ENCODE measurements around the gene ARL9.

Gene ARL9

GRCh38 chr4:56531823-56532222 lies 26.2 kb downstream of the ARL9 start:
- DNase-seq: no peak

GRCh38 chr4:56532239-56532638 lies 26.6 kb downstream of the ARL9 start:
- no peak for DNase-seq

- no peak for DNase-seq
Measured at GRCh38 chr4:56535915-56536314, 30.3 kb downstream of the ARL9 start.

- DNase-seq: no peak
Measured at GRCh38 chr4:56537147-56537546, 31.6 kb downstream of the ARL9 start.

- no peak for DNase-seq
Measured at GRCh38 chr4:56540826-56541225, 35.2 kb downstream of the ARL9 start.

GRCh38 chr4:56544573-56545131 lies 39.1 kb downstream of the ARL9 start:
- peak; percentile 71 for DNase-seq

GRCh38 chr4:56550642-56551041 lies 45.1 kb downstream of the ARL9 start:
- no peak for DNase-seq

GRCh38 chr4:56551516-56551915 lies 45.9 kb downstream of the ARL9 start:
- no peak for DNase-seq

- DNase-seq: no peak
Measured at GRCh38 chr4:56552273-56552672, 46.7 kb downstream of the ARL9 start.

GRCh38 chr4:56570041-56570440 lies 64.5 kb downstream of the ARL9 start:
- no peak for DNase-seq
